GM19025 (cell line): ENCODE measurements around the gene NALCN.

Source experiments
- ATAC-seq: cut with Tn5 transposase; IDR thresholded peaks from one replicate; pipeline ENCODE4 v1.9.1; 2021; ENCODE audit warnings: mild to moderate bottlenecking, low read depth, moderate library complexity; ENCODE audit not compliant: unreplicated experiment

Gene NALCN

DNA sequence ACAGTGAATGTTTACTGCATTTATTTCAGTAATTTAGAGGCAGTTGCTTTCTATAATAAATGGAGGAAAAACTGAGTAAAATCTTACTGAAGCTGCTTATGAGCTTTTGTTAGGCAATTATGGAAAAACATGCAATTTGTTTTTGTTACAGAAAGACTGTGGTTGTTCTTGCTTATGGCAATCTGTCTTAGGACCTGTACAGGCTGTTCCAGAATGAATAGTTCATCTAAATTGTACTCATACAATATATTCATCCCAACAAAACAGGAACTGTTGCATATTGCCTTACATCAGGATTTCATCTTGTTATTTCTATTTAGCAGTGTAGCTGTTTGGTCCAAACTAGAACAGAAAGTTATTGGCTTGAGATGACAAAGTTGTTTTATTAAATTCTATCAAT, 199.2 kb downstream of the NALCN start:
- no peak for ATAC-seq

DNA sequence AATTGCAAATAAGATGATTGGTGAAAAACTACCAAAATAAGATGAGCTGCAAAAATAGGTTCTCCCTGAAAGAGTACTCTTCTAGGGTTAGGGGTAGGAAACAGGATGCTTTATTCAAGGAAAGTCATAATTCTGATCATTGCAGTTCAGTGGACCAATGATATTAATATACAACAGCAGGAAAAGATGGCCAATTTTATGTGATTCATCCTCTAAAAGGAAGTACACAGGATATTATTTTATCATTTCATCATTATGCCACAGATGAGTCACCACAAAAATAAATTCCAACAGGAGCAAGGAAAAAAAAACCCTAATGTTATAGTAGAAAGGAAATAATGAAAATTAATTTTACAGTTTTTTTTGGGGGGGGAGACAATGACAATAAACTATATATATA, 205.0 kb downstream of the NALCN start:
- ATAC-seq = no peak

GRCh38 chr13:101210774-101211173, 205.5 kb downstream of the NALCN start:
- ATAC-seq = no peak

- no peak for ATAC-seq
Measured at GRCh38 chr13:101209206-101209893, 207.0 kb downstream of the NALCN start.

DNA sequence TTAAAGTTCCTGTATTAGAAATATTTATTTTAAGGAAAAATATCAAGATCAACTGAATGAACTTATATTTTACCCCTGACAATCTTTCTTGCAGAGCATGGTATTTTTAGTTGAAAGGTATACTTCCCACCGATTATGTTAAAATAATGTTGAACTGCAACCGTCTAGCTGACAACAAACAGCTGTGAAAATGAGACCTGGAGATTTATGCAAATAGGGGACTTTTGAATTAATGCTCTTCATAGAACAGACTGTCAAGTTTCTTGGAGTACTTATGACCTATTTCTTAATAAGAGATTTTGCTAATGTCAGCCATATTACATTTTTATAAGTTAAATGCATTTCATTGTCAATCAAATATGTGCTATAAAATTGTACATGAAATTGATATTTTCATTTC, 210.9 kb downstream of the NALCN start:
- no peak for ATAC-seq

- ATAC-seq = no peak
Measured at GRCh38 chr13:101204270-101205020, 211.9 kb downstream of the NALCN start.

DNA sequence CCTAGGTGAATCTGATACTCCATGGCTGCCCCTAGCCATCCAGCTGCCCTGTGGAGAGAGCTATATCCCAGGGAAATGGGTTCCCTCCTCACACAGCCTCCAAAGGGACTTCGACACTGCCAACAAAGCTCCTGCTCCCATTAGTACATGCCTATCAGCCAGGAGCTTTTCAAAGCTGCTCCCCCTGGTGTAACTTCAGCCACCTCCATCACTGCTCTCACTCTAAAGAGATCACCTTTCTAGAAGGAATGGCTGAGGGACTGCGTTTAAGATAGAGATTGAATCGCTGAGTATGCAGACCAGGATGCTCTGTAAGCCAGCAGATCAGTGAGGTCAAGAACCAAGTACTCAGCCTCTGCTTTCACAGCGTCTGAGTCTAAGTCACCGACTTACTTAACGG, 213.7 kb downstream of the NALCN start:
- ATAC-seq = no peak

- no peak for ATAC-seq
Measured at GRCh38 chr13:101190976-101191375, 225.3 kb downstream of the NALCN start.

DNA sequence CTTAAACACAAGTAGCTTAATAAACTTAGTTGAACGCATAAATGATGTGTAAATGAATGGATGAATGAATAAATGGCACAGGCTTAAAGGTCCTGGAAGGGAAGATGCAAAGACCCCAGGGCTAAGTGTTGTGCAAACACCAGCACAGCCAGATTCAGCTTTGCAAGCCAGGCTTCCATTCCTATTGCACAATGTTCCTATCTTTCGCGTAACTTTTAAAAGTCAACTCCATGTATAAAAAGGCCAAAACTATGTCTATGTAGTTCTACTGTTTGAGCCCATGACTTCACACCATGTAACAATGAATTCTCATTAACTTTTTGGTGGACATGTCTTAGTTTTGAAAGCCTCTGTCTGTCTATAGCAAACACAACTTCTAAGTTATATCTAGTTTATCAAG, 226.0 kb downstream of the NALCN start:
- no peak for ATAC-seq

DNA sequence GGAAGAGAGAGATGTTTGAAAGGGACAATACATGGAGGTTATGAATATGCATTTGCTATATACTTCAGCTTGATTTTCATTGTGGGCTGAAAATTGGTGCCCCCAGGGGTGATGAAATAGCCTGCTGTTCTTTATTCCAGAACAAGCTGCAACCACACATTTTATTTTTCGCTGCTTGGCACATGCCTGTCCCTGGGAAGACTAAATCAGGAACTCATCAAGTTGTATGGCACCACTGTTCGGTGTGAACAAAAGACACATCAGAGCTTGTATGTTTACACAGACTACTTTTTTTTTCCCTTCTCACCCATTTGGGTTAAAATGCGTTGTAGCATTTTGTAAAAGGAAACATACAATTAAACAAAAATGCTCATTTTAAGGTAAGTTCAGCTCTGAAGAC, 230.7 kb downstream of the NALCN start:
- no peak for ATAC-seq

GRCh38 chr13:101181076-101181685, 235.1 kb downstream of the NALCN start:
- no peak for ATAC-seq

DNA sequence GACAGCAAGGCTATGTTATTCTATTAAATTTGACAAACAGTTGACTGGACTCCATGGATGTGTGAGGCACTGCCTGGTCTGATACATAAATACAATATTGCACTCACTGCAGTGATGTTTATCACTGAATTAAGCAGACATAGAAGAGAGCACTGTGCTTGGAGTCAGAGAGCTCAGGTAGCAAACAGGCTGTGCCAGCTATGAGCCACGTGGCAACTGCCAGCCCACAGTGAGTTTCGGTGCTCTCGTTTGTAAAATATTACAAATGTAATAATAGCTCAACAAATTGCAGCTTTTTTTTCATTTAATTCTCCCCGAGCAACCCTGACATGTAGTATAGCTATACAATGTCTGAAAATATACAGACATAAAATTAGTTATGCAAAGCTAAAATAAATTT, 237.3 kb downstream of the NALCN start:
- no peak for ATAC-seq

DNA sequence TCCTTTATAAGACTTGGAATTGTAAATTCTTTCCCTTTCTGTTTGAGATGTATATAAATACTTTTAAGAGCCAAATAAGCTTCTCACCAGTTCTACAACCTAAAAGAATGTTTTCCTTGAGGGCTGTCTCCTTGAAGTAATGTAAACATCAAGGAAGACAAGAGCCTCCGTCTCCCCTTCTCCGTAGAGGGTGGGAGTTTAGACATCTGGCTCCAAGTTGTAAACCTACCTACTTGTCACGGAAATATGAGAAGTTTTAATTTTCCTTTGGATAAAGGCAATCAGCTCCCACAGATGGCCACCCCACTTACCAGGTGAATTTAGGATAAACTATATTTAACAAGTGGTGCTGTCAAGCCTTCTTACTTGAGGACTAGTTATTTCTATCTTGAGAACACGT, 237.9 kb downstream of the NALCN start:
- no peak for ATAC-seq

- ATAC-seq = no peak
Measured at GRCh38 chr13:101170306-101170705, 246.0 kb downstream of the NALCN start.

DNA sequence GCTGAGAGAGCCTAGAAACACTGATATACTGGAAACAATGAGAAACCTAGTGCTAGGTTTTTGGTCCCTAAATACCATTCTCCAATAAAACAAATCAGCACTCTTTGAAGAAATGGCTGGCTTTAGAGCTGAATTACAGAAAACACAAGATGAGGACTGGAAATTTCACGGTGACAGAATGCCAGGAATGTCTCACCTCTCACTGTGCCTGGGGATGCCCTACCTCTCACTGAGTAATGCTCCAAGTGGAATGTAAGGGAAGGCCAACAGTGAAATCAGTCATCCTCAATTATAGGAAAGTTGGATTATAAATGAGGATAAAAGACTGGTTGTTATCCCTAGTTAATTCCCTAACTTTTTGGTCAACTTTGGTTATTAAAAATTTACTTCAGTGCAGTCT, 259.0 kb downstream of the NALCN start:
- no peak for ATAC-seq

- no peak for ATAC-seq
Measured at GRCh38 chr13:101155920-101156319, 260.4 kb downstream of the NALCN start.

- ATAC-seq = no peak
Measured at GRCh38 chr13:101152184-101152583, 264.1 kb downstream of the NALCN start.

- no peak for ATAC-seq
Measured at GRCh38 chr13:101150998-101151397, 265.3 kb downstream of the NALCN start.

- ATAC-seq = no peak
Measured at GRCh38 chr13:101149735-101150384, 266.4 kb downstream of the NALCN start.

DNA sequence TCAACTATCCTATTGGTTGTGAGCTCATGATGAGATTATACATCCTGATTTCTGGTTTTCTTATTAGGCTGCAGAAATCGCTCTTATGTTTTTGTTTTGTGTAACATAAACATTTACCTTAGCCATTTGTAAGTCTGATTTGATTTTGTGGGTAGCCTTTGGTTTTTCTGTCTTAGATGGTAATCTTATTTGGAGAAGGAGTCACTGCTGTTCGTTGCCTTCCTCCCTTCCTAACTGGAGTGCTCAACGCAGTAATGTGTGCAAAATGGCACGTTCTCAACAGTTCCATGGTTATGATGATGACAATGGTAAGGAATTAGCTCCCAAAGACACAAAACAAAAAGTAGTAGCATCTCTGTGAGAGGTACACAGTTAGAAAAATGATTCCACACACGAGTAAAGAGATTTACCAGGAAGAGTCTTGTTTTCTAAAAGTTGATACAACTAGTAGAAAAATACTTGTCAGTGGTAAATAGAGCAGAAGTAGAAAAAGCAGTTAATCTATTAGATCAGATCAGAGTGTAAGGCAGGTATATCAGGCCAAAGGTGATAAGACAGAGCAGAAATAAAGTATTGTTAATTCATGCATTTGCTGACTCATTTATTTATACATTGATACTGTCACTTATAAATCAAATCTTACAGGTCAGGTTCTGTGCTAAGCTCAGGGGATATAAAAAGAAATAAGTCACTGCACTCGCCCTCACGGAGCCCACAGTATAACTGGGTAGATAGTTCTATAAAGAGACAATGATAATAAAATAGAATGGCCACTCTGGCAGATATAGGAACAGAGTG, 270.0 kb downstream of the NALCN start:
- ATAC-seq = no peak
